SU-DHL-6 (cell line): Measurements from ENCODE around the gene CAMK1D.

ENCODE experiments used
- H2AFZ ChIP-seq: fragments of 200-600 bp; sonication (generic); 2 replicates; pipeline ENCODE4 v1.6.1; 2014; ENCODE audit warnings: low read depth, mild to moderate bottlenecking, moderate library complexity, mixed read lengths, antibody characterized with exemption, low read length; ENCODE audit not compliant: severe bottlenecking
- H3F3A ChIP-seq: fragments of 200-600 bp; shearing (Covaris generic); 2 replicates; pipeline ENCODE4 v1.6.0; 2016; ENCODE audit warnings: antibody characterized with exemption, mild to moderate bottlenecking; ENCODE audit not compliant: insufficient read depth
- H3K27ac ChIP-seq: fragments of 200-600 bp; sonication (generic); 2 replicates; pipeline ENCODE4 v1.5.1; 2016; ENCODE audit warnings: low read depth, mild to moderate bottlenecking, low read length, moderate library complexity, mixed read lengths
- H3K27me3 ChIP-seq: fragments of 200-600 bp; sonication (generic), shearing (Covaris generic); 2 replicates; pipeline ENCODE4 v1.6.0; 2014; ENCODE audit warnings: mild to moderate bottlenecking, low read length
- H3K36me3 ChIP-seq: fragments of 200-600 bp; sonication (generic); 2 replicates; pipeline ENCODE4 v1.6.1; 2014; ENCODE audit warnings: mild to moderate bottlenecking, low read length, mixed read lengths
- H3K4me2 ChIP-seq: fragments of 300-600, 200-600 bp; shearing (Covaris generic), sonication (generic); 2 replicates; pipeline ENCODE4 v1.6.0; 2014; ENCODE audit warnings: low read length, low read depth, mild to moderate bottlenecking; ENCODE audit not compliant: poor library complexity, severe bottlenecking
- H3K4me3 ChIP-seq: fragments of 200-600 bp; sonication (generic); 2 replicates; pipeline ENCODE4 v1.5.1; 2014; ENCODE audit warnings: antibody characterized with exemption, low read length, mild to moderate bottlenecking, mixed read lengths; ENCODE audit not compliant: insufficient read depth, poor library complexity, severe bottlenecking
- H3K79me2 ChIP-seq: fragments of 200-600 bp; sonication (generic); 2 replicates; pipeline ENCODE4 v1.6.1; 2014; ENCODE audit warnings: mild to moderate bottlenecking, low read length, moderate library complexity; ENCODE audit not compliant: insufficient read depth
- H3K9ac ChIP-seq: fragments of 200-600 bp; sonication (generic); 2 replicates; pipeline ENCODE4 v1.7.0; 2014; ENCODE audit warnings: mild to moderate bottlenecking, low read length
- H3K9me2 ChIP-seq: fragments of 200-600 bp; sonication (generic); replicated peaks from 2 replicates; pipeline ENCODE4 v1.6.1; 2014; ENCODE audit warnings: low read length; ENCODE audit not compliant: insufficient read depth
- H3K9me3 ChIP-seq: fragments of 200-600 bp; sonication (generic); 2 replicates; pipeline ENCODE4 v1.6.1; 2014; ENCODE audit warnings: low read length, mixed read lengths; ENCODE audit not compliant: insufficient read depth
- H4K20me1 ChIP-seq: fragments of 200-600 bp; sonication (generic); 2 replicates; pipeline ENCODE4 v1.6.1; 2014; ENCODE audit warnings: low read depth, mild to moderate bottlenecking, antibody characterized with exemption, low read length, moderate library complexity, mixed read lengths
- CTCF ChIP-seq: fragments of 200-600 bp; sonication (generic); IDR thresholded peaks from one replicate; pipeline ENCODE4 v1.5.1; 2017; ENCODE audit warnings: antibody characterized with exemption, mild to moderate bottlenecking, low read length, moderate library complexity; ENCODE audit not compliant: insufficient read depth, poor library complexity, severe bottlenecking
- EZH2phosphoT487 ChIP-seq: fragments of 200-600 bp; sonication (generic), shearing (Covaris generic); conservative IDR thresholded peaks from 2 replicates; pipeline ENCODE4 v1.6.1; 2018; ENCODE audit warnings: mild to moderate bottlenecking, antibody characterized with exemption, low read length, moderate library complexity, mixed read lengths

CAMK1D gene

GRCh38 chr10:12670004-12670403 lies 320.7 kb downstream of the CAMK1D start:
- Histone ChIP-seq H3K4me3 (no peak overlapping the region), H3K36me3 (peaks cover 8% of the 10 kb centered on the region; the same call in 1 of the 2 replicates), H3K79me2 (peaks cover 12% of the 10 kb centered on the region; the same call in 1 of the 2 replicates), H3K27ac (no peak overlapping the region), H2AFZ (no peak overlapping the region), H3K9me3 (no peaks in the 10 kb centered on the region), H3K4me2 (no peak overlapping the region), H4K20me1 (no peaks in the 10 kb centered on the region; the same call in 1 of the 2 replicates), H3K9ac (no peak overlapping the region), H3F3A (no peaks in the 10 kb centered on the region; the same call in 1 of the 2 replicates), H3K27me3 (no peaks in the 10 kb centered on the region), H3K9me2 (no peaks in the 10 kb centered on the region)
- no peak for TF ChIP-seq EZH2phosphoT487
- no peak for TF ChIP-seq CTCF

- Histone ChIP-seq H3F3A (no peaks in the 10 kb centered on the region), H3K4me3 (no peak overlapping the region), H3K79me2 (peaks cover 27% of the 10 kb centered on the region), H3K27me3 (no peaks in the 10 kb centered on the region), H3K9ac (no peak overlapping the region), H3K9me3 (no peaks in the 10 kb centered on the region), H3K27ac (no peak overlapping the region), H2AFZ (no peak overlapping the region), H3K4me2 (no peak overlapping the region), H3K36me3 (peaks cover 2% of the 10 kb centered on the region; the same call in 1 of the 2 replicates), H3K9me2 (no peaks in the 10 kb centered on the region), H4K20me1 (no peaks in the 10 kb centered on the region; the same call in 1 of the 2 replicates)
- TF ChIP-seq CTCF, result no peak
- TF ChIP-seq EZH2phosphoT487, result no peak
Observed at GRCh38 chr10:12675186-12675585, 325.8 kb downstream of the CAMK1D start.

DNA sequence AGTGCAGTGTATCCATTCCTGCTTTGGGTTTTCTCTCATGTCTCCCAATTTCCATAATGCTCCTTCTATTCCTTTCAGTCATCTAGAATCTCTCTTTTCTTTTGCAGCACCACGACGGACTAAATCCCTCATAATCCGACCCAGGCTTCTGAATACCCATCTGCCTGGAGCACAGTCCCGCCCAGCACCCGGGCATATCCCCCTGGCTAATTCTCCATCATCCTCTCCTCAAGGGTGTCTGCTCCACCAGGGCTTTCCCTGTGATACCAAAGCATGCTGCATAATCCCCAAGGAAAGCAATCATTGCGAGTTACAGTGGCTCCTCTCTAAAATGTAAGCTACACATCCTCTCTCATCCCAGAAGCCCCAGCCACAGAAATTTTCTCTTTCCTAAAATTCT lies 330.3 kb downstream of the CAMK1D start:
- Histone ChIP-seq H3K9me3 (no peaks in the 10 kb centered on the region), H3K36me3 (peaks cover 2% of the 10 kb centered on the region; the same call in 1 of the 2 replicates), H3K9me2 (no peaks in the 10 kb centered on the region), H2AFZ (no peak overlapping the region), H3K27me3 (no peaks in the 10 kb centered on the region), H3K27ac (no peak overlapping the region), H3F3A (no peaks in the 10 kb centered on the region; the same call in 1 of the 2 replicates), H4K20me1 (no peaks in the 10 kb centered on the region), H3K4me3 (no peak overlapping the region), H3K9ac (no peak overlapping the region), H3K4me2 (no peak overlapping the region), H3K79me2 (peaks cover 27% of the 10 kb centered on the region)
- no peak for TF ChIP-seq CTCF
- no peak for TF ChIP-seq EZH2phosphoT487
